Glutamatergic neuron (in vitro differentiated cells): Measurements from ENCODE around the gene PAPSS1. TPM values are rescaled to one million over a fixed set of nuclear protein-coding genes. Genes with fewer than 3 reads are reported as not detected.

Experiments used
- DNase-seq: peaks from one replicate; pipeline ENCODE4 v3.0.0; 2022
- H3K27ac Mint-ChIP-seq: one replicate; pipeline ENCODE4 v1.8.0; 2020; ENCODE audit warnings: mild to moderate bottlenecking, mixed read lengths, inconsistent platforms; ENCODE audit not compliant: unreplicated experiment
- H3K27me3 Mint-ChIP-seq: one replicate; pipeline ENCODE4 v1.8.0; 2020; ENCODE audit warnings: mild to moderate bottlenecking, moderate library complexity, mixed read lengths, inconsistent platforms; ENCODE audit not compliant: unreplicated experiment
- H3K36me3 Mint-ChIP-seq: one replicate; pipeline ENCODE4 v1.8.0; 2020; ENCODE audit warnings: mild to moderate bottlenecking, mixed read lengths, inconsistent platforms; ENCODE audit not compliant: unreplicated experiment
- H3K4me1 Mint-ChIP-seq: one replicate; pipeline ENCODE4 v1.8.0; 2020; ENCODE audit warnings: mild to moderate bottlenecking, low read depth, mixed read lengths, inconsistent platforms; ENCODE audit not compliant: unreplicated experiment
- H3K4me3 Mint-ChIP-seq: one replicate; pipeline ENCODE4 v1.8.0; 2020; ENCODE audit warnings: mild to moderate bottlenecking, mixed read lengths, inconsistent platforms; ENCODE audit not compliant: unreplicated experiment
- H3K9me3 Mint-ChIP-seq: one replicate; pipeline ENCODE4 v1.8.0; 2020; ENCODE audit warnings: mild to moderate bottlenecking, moderate library complexity, mixed read lengths, inconsistent platforms; ENCODE audit not compliant: unreplicated experiment
- total RNA-seq: library from RNA; stranded (reverse); fragmentation: NEBNext Ultra II Directional; extraction: Animal tissue kit (Norgen Biotek cat#: 25700); gene quantifications from one replicate; pipeline ENCODE4 v1.2.1, GENCODE V29; 2021; ENCODE audit not compliant: unreplicated experiment
- TF ChIP-seq, protein P1 (sequence below): fragments of 200-600 bp; sonication (generic); IDR thresholded peaks from one replicate; pipeline ENCODE4 v1.5.0; 2021; ENCODE audit not compliant: partially characterized antibody, unreplicated experiment

PAPSS1 gene
- total RNA-seq, 1 donor from 2014 or later: 105 TPM

GRCh38 chr4:107575243-107575642 lies 144.8 kb downstream of the PAPSS1 start:
- Mint-ChIP-seq H3K36me3 (no peaks in the 10 kb centered on the region), H3K9me3 (no peaks in the 10 kb centered on the region), H3K27ac (no peak overlapping the region), H3K4me1 (no peaks in the 10 kb centered on the region), H3K4me3 (no peak overlapping the region), H3K27me3 (no peaks in the 10 kb centered on the region)
- no peak for DNase-seq
- TF ChIP-seq, protein P1, sequence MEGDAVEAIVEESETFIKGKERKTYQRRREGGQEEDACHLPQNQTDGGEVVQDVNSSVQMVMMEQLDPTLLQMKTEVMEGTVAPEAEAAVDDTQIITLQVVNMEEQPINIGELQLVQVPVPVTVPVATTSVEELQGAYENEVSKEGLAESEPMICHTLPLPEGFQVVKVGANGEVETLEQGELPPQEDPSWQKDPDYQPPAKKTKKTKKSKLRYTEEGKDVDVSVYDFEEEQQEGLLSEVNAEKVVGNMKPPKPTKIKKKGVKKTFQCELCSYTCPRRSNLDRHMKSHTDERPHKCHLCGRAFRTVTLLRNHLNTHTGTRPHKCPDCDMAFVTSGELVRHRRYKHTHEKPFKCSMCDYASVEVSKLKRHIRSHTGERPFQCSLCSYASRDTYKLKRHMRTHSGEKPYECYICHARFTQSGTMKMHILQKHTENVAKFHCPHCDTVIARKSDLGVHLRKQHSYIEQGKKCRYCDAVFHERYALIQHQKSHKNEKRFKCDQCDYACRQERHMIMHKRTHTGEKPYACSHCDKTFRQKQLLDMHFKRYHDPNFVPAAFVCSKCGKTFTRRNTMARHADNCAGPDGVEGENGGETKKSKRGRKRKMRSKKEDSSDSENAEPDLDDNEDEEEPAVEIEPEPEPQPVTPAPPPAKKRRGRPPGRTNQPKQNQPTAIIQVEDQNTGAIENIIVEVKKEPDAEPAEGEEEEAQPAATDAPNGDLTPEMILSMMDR: no peak

DNA sequence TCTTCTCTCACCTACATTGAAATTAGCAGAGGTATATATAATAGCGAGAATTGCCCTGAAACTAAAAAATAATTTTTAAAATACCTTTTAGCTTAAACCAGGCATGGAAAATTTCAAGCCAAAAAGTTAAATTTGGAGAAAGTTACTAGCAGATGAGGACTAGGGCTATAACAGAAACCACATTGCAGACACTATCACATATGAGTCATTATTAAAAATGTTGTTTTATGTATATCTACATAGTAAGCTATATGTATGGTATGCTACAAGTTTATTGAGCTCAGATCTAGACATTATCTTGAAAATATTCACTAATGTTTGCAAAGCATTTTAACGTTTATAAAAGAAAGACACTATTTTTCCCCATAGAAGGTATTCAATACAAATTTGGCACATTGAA lies 147.8 kb downstream of the PAPSS1 start:
- no peak for DNase-seq
- Mint-ChIP-seq H3K27ac (no peak overlapping the region), H3K9me3 (no peaks in the 10 kb centered on the region), H3K4me3 (no peak overlapping the region), H3K4me1 (peaks cover 2% of the 10 kb centered on the region), H3K27me3 (no peaks in the 10 kb centered on the region), H3K36me3 (no peaks in the 10 kb centered on the region)
- TF ChIP-seq, protein P1: no peak

DNA sequence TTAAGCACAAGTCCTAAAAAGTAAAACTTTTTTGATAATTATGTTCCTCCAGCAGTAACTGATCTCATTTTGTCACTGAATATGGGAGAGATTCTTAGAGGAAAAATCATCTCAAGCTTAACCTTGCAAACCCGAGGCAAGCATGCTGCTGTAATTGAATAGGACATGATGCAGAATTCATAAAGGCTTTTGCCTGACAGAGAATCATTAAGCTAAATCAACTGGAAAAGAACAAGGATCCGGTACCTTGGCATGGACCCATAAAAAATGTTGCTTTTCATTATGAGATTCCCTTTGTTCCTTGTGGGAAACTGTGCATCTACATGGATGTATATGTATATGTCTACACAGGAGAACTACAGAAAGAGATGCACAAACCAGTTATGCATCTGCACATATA lies 149.1 kb downstream of the PAPSS1 start:
- H3K27me3 Mint-ChIP-seq: no peaks in the 10 kb centered on the region
- no peak overlapping the region for H3K4me3 Mint-ChIP-seq

DNA sequence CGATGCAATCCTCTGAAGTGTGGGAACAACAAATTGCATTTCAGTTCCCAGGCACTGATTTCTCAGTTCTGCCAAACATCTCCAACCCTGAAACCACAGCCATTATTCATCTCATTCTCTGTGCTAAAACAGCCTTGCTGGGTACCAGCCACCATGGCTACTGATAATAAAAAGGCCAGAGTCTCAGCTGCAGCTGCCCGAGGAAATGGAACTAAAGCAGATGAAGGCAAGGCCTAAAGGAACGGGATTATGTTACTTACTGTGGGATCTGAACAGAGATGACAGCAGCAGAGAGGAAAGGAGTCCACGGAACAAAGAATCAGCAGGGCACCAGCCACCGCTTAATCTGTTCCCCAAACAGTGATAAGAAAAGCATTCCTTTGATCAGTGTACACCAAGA lies 155.7 kb downstream of the PAPSS1 start:
- Mint-ChIP-seq H3K4me3 (no peak overlapping the region), H3K27me3 (no peaks in the 10 kb centered on the region), H3K9me3 (no peaks in the 10 kb centered on the region), H3K4me1 (peaks cover 5% of the 10 kb centered on the region), H3K27ac (peak overlapping the region; percentile 60), H3K36me3 (peaks cover 4% of the 10 kb centered on the region)
- TF ChIP-seq, protein P1: no peak
- no peak for DNase-seq

More for the DNA sequence above, 149.1 kb downstream of the PAPSS1 start:
- H3K9me3 Mint-ChIP-seq: no peaks in the 10 kb centered on the region
- TF ChIP-seq, protein P1: no peak
- peaks cover 2% of the 10 kb centered on the region for H3K4me1 Mint-ChIP-seq
- no peaks in the 10 kb centered on the region for H3K36me3 Mint-ChIP-seq
- no peak overlapping the region for H3K27ac Mint-ChIP-seq
- DNase-seq: no peak

Other genes with a start within 250 kb of the PAPSS1 start
- not detected for gene SGMS2, start 104.7 kb upstream of the PAPSS1 start, total RNA-seq
- 4.4 TPM for gene CYP2U1, start 211.3 kb upstream of the PAPSS1 start, total RNA-seq